PC-9 (cell line): ENCODE results near the gene PAFAH2. TPM values are rescaled to one million over a fixed set of nuclear protein-coding genes. Genes with fewer than 3 reads are reported as not detected.

Source experiments
- BruUV-seq: library from RNA; stranded (reverse); fragments of 400-500 nt; replicated peaks from 2 replicates; lab custom pipeline; 2021; lab: Mats Ljungman, UMichigan
- CTCF ChIA-PET: fragments of 300-600 bp; sonication (Branson Sonifier 250); formaldehyde crosslinking; loops from one replicate; lab custom pipeline; 2022; ENCODE audit warnings: antibody characterized with exemption; lab: Charles Lee
- POLR2A ChIA-PET: fragments of 300-600 bp; sonication (Branson Sonifier 250); formaldehyde crosslinking; loops from one replicate; lab custom pipeline; 2022; ENCODE audit warnings: antibody characterized with exemption; ENCODE audit not compliant: unreplicated experiment; lab: Charles Lee
- DNase-seq, 2 experiments: peaks; one replicate each; pipeline versions ENCODE4 v3.0.0 to v3.0.0-alpha.2; 2015 to 2022; ENCODE audit warnings: mixed read lengths in 1 of 2
- H2AFZ ChIP-seq: fragments of 200-600 bp; sonication (generic); 2 replicates; pipeline ENCODE4 v1.8.1; 2017; ENCODE audit warnings: antibody characterized with exemption
- H3F3A ChIP-seq: fragments of 200-600 bp; sonication (generic); 2 replicates; pipeline ENCODE4 v1.8.1; 2017; ENCODE audit warnings: antibody characterized with exemption, mild to moderate bottlenecking, low read depth; ENCODE audit not compliant: insufficient read depth
- H3K27ac ChIP-seq: fragments of 200-600 bp; sonication (generic); 2 replicates; pipeline ENCODE4 v1.6.1; 2016; ENCODE audit warnings: mixed run types
- H3K27me3 ChIP-seq: fragments of 200-600 bp; sonication (generic); 2 replicates; pipeline ENCODE4 v1.6.1; 2016; ENCODE audit warnings: low read depth, mixed run types; ENCODE audit not compliant: insufficient read depth
- H3K36me3 ChIP-seq: fragments of 200-600 bp; sonication (generic); 2 replicates; pipeline ENCODE4 v1.6.1; 2016; ENCODE audit warnings: low read depth, mixed run types
- H3K4me1 ChIP-seq: fragments of 200-600 bp; sonication (generic); replicated peaks from 2 replicates; pipeline ENCODE4 v1.6.1; 2016; ENCODE audit warnings: mixed run types; ENCODE audit not compliant: insufficient read depth
- H3K4me2 ChIP-seq: fragments of 200-600 bp; sonication (generic); 2 replicates; pipeline ENCODE4 v1.6.1; 2017; ENCODE audit warnings: mixed run types
- H3K4me3 ChIP-seq: fragments of 200-600 bp; sonication (generic); 2 replicates; pipeline ENCODE4 v1.6.1; 2016; ENCODE audit warnings: mixed run types
- H3K79me2 ChIP-seq: fragments of 200-600 bp; sonication (generic); 2 replicates; pipeline ENCODE4 v1.6.1; 2017; ENCODE audit warnings: low read depth, mixed run types
- H3K9me2 ChIP-seq: fragments of 200-600 bp; sonication (generic); 2 replicates; pipeline ENCODE4 v1.8.1; 2017; ENCODE audit warnings: mild to moderate bottlenecking; ENCODE audit not compliant: insufficient read depth
- H3K9me3 ChIP-seq: fragments of 200-600 bp; sonication (generic); 2 replicates; pipeline ENCODE4 v1.8.1; 2016; ENCODE audit warnings: low read depth; ENCODE audit not compliant: insufficient read depth
- H4K20me1 ChIP-seq: fragments of 200-600 bp; sonication (generic); 2 replicates; pipeline ENCODE4 v1.8.1; 2017; ENCODE audit not compliant: insufficient read depth
- CTCF ChIP-seq: fragments of 200-600 bp; sonication (generic); conservative IDR thresholded peaks from 2 replicates; pipeline ENCODE4 v1.6.1; 2017; ENCODE audit warnings: mixed run types, antibody characterized with exemption, mild to moderate bottlenecking, moderate library complexity
- EZH2 ChIP-seq: fragments of 200-600 bp; sonication (generic); IDR thresholded peaks from 2 replicates; pipeline ENCODE4 v1.8.0; 2017; ENCODE audit warnings: antibody characterized with exemption, low read depth
- intact Hi-C: fragments of 100-400 bp; cut with micrococcal nuclease; formaldehyde crosslinking; loops from one replicate; pipeline ENCODE4 v1.10.0; 2022; ENCODE audit not compliant: unreplicated experiment
- total RNA-seq: library from RNA; stranded (reverse); gene quantifications from 2 replicates; pipeline ENCODE4 v1.2.3, GENCODE V29; 2021

PAFAH2 gene
- total RNA-seq, 1 experiment from 2014 or later = 13.9 TPM

GRCh38 chr1:26029054-26029863, 31.4 kb upstream of the PAFAH2 start:
- H4K20me1 ChIP-seq = no peaks in the 10 kb centered on the region
- POLR2A ChIA-PET = interaction anchor here (0.6 kb wide), 1 partner anchor 19 kb away, joined by 3 read pairs; no protein-coding TSS in a partner anchor
- intact Hi-C loops = no loop called here
- H3K4me2 ChIP-seq = no peak overlapping the region
- H3K9me2 ChIP-seq = no peaks in the 10 kb centered on the region
- TF ChIP-seq CTCF (no peak), EZH2 (no peak)
- no peak for DNase-seq
- H3F3A ChIP-seq = no peaks in the 10 kb centered on the region
- CTCF ChIA-PET = no interaction called here
- no peaks in the 10 kb centered on the region for H3K36me3 ChIP-seq
- H2AFZ ChIP-seq = no peak overlapping the region
- no peaks in the 10 kb centered on the region for H3K27me3 ChIP-seq
- H3K4me3 ChIP-seq = no peak overlapping the region
- H3K4me1 ChIP-seq = no peaks in the 10 kb centered on the region
- no peaks in the 10 kb centered on the region for H3K79me2 ChIP-seq
- no peaks in the 10 kb centered on the region for H3K9me3 ChIP-seq
- no TSS peak for BruUV-seq
- H3K27ac ChIP-seq = no peak overlapping the region

GRCh38 chr1:26028490-26028980, 30.7 kb upstream of the PAFAH2 start:
- Histone ChIP-seq H3K4me1 (no peaks in the 10 kb centered on the region), H3K4me2 (no peak overlapping the region), H3K27ac (no peak overlapping the region), H4K20me1 (no peaks in the 10 kb centered on the region), H2AFZ (no peak overlapping the region), H3F3A (no peaks in the 10 kb centered on the region), H3K9me3 (no peaks in the 10 kb centered on the region), H3K36me3 (no peaks in the 10 kb centered on the region), H3K4me3 (no peak overlapping the region), H3K27me3 (no peaks in the 10 kb centered on the region), H3K9me2 (no peaks in the 10 kb centered on the region), H3K79me2 (no peaks in the 10 kb centered on the region)
- POLR2A ChIA-PET = no interaction called here
- TF ChIP-seq EZH2 = no peak
- BruUV-seq = no TSS peak
- intact Hi-C loops = no loop called here
- no peak for DNase-seq
- CTCF ChIA-PET = no interaction called here

- no TSS peak for BruUV-seq
- POLR2A ChIA-PET = no interaction called here
- Histone ChIP-seq H3K4me2 (no peak overlapping the region), H4K20me1 (no peaks in the 10 kb centered on the region), H3K27ac (no peak overlapping the region), H3K4me1 (no peaks in the 10 kb centered on the region), H2AFZ (no peak overlapping the region), H3K4me3 (no peak overlapping the region), H3F3A (no peaks in the 10 kb centered on the region), H3K79me2 (no peaks in the 10 kb centered on the region), H3K27me3 (no peaks in the 10 kb centered on the region), H3K36me3 (no peaks in the 10 kb centered on the region), H3K9me3 (no peaks in the 10 kb centered on the region), H3K9me2 (no peaks in the 10 kb centered on the region)
- DNase-seq = no peak
- TF ChIP-seq EZH2 (no peak), CTCF (no peak)
- CTCF ChIA-PET = no interaction called here
- intact Hi-C loops = no loop called here
Measured at GRCh38 chr1:26027716-26028489, 30.0 kb upstream of the PAFAH2 start.
